Muscle of leg (tissue), 11 donors: Measurements from ENCODE around the gene ZMYM2. TPM values are rescaled to one million over a fixed set of nuclear protein-coding genes. Genes with fewer than 3 reads are reported as not detected.
A peak's percentile ranks its signal among the peaks of the same experiment; 100 is the strongest.

Source experiments
- DNase-seq: peaks from one replicate; pipeline ENCODE4 v3.0.0; 2013
- H3K27ac ChIP-seq: one replicate; pipeline ENCODE4 v1.5.1; 2013; ENCODE audit warnings: mild to moderate bottlenecking, low read length, control low read depth
- H3K27me3 ChIP-seq: one replicate; pipeline ENCODE4 v1.6.1; 2013; ENCODE audit warnings: low read length; ENCODE audit not compliant: control insufficient read depth, insufficient read depth
- H3K36me3 ChIP-seq: one replicate; pipeline ENCODE4 v1.6.1; 2013; ENCODE audit warnings: low read length; ENCODE audit not compliant: control insufficient read depth, insufficient read depth
- H3K4me1 ChIP-seq: one replicate; pipeline ENCODE4 v1.6.1; 2013; ENCODE audit warnings: low read length; ENCODE audit not compliant: control insufficient read depth, insufficient read depth
- H3K4me3 ChIP-seq: one replicate; pipeline ENCODE4 v1.5.1; 2013; ENCODE audit warnings: low read length, control low read depth
- H3K9me3 ChIP-seq: replicated peaks from 2 replicates; pipeline ENCODE4 v1.6.1; 2013; ENCODE audit warnings: low read depth, low read length; ENCODE audit not compliant: control insufficient read depth
- WGBS: methylation state at CpG from one replicate; pipeline ENCODE4 v1.1.5; 2013; ENCODE audit warnings: missing lambda C conversion rate; ENCODE audit not compliant: insufficient coverage; 5-methylcytosine and 5-hydroxymethylcytosine counted together
- polyA plus RNA-seq, 8 donors: library from polyadenylated mRNA; unstranded; fragments of 120-200 nt; gene quantifications; one replicate each; pipeline versions ENCODE4 v1.2.1 to v1.2.3, GENCODE V29; 2013; ENCODE audit warnings: inconsistent platforms in 1 of 8, low replicate concordance in 1 of 8; ENCODE audit not compliant: insufficient read length in 8 of 8, insufficient read depth in 1 of 8
- total RNA-seq: library from RNA; stranded (reverse); fragments of 120-200 nt; gene quantifications from one replicate; pipeline ENCODE4 v1.2.4, GENCODE V29; 2013

Gene ZMYM2
- total and polyA plus RNA-seq, 9 donors, result 42.8 to 90.8 (median 48.8) TPM

DNA sequence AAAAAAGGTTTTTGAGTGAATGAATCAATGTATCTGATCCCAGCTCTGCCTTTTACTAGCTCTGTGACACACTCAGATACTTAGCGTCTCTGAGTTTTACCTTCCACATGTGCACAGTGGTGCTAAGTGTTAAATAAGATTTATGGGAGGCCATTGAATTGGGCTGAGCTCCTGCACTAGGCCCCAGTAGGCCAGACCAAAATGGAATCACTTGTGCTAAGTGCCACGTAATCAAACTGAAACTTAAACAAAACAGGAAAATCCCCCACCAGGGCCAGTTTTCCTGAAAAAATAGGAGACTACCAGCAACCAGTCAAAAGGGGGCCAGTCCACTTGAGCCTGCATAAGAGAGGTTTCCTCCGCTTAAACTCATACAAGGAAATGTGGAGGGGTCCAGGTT, 161.4 kb downstream of the ZMYM2 start:
- Histone ChIP-seq H3K27me3 (peaks cover 3% of the 10 kb centered on the region), H3K4me3 (peak overlapping the region; percentile 40), H3K9me3 (no peaks in the 10 kb centered on the region), H3K4me1 (peaks cover 22% of the 10 kb centered on the region), H3K36me3 (no peaks in the 10 kb centered on the region), H3K27ac (peak overlapping the region; percentile 94)
- WGBS, result 100% methylated on average over 1 of the region's 3 CpGs
- no peak for DNase-seq

DNA sequence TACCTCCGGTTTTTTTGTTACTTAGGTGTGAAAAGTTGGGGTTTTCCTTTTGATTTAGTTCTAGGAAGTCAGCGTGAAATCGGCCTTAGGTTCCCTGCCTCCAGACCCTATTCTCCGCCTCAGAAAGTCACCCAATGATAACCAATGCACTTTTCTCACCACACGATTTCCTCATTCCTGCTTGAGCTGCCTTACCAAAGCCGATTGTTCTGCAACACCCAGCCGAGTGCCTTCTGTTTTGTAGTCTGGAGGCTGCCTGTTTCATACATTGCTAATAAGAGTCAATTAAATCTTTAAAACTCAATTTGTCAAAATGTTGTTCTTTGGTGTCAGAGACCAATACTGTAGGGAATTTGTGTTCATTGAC, 162.6 kb downstream of the ZMYM2 start:
- no peak for DNase-seq
- H3K27ac ChIP-seq, result peak overlapping the region; percentile 67
- no CpG with 5 or more reads among the region's 7 CpGs for WGBS
- H3K27me3 ChIP-seq, result peaks cover 3% of the 10 kb centered on the region
- H3K4me1 ChIP-seq, result peaks cover 22% of the 10 kb centered on the region
- H3K4me3 ChIP-seq, result peak overlapping the region; percentile 40
- no peaks in the 10 kb centered on the region for H3K9me3 ChIP-seq
- H3K36me3 ChIP-seq, result no peaks in the 10 kb centered on the region

DNA sequence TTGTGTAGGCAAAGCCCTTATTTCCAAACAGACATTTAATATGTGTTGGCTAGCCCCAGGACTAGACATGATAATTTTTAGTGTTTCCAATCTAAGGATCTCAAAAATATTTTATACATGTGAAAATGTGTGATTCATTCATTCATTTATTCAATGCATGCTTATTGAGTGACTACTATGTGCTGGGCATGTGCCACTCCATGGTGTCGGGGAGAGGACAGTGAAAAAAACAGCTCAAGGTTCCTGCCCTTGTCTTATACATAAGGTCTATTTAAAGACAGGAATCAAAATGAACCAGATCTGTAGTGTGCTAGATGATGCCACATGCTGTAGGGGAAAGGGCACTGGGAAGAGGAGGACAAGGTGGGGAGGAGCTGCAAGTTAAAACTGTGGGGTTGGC, 165.8 kb downstream of the ZMYM2 start:
- no peak overlapping the region for H3K27ac ChIP-seq
- no peaks in the 10 kb centered on the region for H3K9me3 ChIP-seq
- no peak overlapping the region for H3K4me3 ChIP-seq
- DNase-seq, result no peak
- H3K4me1 ChIP-seq, result peaks cover 31% of the 10 kb centered on the region
- no CpG with 5 or more reads among the region's 1 CpG for WGBS
- H3K27me3 ChIP-seq, result peaks cover 28% of the 10 kb centered on the region
- no peaks in the 10 kb centered on the region for H3K36me3 ChIP-seq

DNA sequence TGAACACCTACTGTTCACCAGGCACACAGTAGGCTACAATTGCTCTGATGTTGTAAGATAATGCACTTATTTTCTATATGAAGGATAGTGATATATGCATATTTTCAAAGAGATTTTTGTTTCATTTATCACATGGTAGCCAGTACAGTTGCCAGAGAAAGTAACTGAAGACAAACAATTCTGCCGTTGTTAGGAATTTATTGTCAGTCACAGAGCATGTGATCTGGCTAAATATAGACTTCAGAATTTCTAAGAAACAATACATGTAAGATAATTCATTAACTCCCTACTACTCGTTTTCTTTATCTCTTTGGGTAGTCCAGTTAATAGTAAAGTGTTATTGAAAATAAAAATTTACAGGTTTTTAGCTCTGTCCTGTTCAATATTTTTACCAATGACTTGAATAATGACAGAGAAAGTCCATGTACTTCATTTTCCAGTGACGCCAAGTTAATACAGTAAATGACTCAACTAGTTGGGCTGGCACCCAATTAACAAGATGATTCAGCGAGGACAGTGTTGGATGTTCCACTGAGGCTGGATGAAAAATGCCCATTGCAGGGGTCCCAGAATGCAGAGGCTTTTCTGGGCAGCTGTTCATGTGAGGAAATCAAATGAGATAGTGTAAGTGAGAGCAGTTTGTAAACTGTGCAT, 166.7 kb downstream of the ZMYM2 start:
- WGBS, result 49% methylated on average over 2 of the region's 4 CpGs
- no peak for DNase-seq
- no peak overlapping the region for H3K4me3 ChIP-seq
- no peak overlapping the region for H3K27ac ChIP-seq
- H3K36me3 ChIP-seq, result no peaks in the 10 kb centered on the region
- peaks cover 24% of the 10 kb centered on the region for H3K4me1 ChIP-seq
- peaks cover 31% of the 10 kb centered on the region for H3K27me3 ChIP-seq
- no peaks in the 10 kb centered on the region for H3K9me3 ChIP-seq

DNA sequence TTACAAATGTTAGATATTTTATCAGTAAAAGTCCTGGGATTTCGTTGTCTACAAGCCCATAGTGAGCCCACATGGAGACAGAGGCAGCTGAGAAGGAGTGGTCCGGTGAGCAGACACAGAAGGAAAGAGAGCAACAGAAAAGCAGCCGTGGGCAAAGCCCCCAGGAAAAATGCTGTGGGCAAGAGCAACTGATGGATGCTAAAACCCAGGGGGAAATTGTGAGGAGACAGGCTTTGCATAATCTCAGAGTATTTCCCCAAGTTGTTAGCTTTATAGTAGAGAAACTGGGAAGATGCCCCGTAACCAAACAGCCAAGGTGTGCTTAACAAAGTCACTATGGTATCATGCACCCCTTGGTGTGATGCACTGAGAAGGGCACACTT, 167.2 kb downstream of the ZMYM2 start:
- peaks cover 22% of the 10 kb centered on the region for H3K4me1 ChIP-seq
- H3K9me3 ChIP-seq, result no peaks in the 10 kb centered on the region
- no peak overlapping the region for H3K27ac ChIP-seq
- no peak overlapping the region for H3K4me3 ChIP-seq
- H3K36me3 ChIP-seq, result no peaks in the 10 kb centered on the region
- no peak for DNase-seq
- H3K27me3 ChIP-seq, result peaks cover 31% of the 10 kb centered on the region
- WGBS, result 69% methylated on average over 4 of the region's 4 CpGs

DNA sequence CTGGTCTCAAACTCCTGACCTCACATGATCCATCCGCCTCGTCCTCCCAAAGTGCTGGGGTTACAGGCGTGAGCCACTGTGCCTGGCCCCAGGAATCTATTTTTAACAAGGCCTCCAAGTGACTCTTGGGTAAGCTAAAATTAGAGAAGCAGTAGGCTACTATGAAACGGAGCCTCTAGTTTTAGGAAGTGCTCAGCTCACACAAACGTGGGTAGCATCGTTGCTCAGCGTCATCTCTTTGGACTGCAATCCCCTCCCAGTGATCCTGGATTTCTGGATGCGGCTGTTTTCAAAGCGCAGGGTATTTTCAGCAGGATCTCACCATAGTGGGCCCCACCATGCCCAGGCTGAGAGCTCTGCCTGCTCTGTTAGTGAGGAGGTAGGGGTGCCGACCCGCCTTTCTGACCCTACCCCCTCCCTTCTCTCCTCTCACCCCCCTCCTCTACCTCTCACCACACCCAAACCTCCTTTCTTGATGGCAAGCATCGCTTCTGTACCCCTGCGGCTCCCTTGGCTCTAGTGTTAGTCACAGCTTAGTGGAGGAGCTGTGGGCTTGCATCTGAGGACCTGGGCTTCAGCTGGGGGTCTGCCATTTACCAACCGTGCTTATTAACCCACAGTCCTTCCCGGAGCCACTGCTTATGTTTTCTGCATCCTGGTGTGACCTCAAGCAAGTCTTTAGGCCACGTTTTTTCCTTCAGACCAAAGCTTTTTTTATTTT, 168.2 kb downstream of the ZMYM2 start:
- Histone ChIP-seq H3K27me3 (peaks cover 37% of the 10 kb centered on the region), H3K27ac (peak overlapping the region; percentile 62), H3K9me3 (no peaks in the 10 kb centered on the region), H3K4me1 (peaks cover 20% of the 10 kb centered on the region), H3K4me3 (no peak overlapping the region), H3K36me3 (no peaks in the 10 kb centered on the region)
- 38% methylated on average over 6 of the region's 16 CpGs for WGBS
- DNase-seq, result peak; percentile 49

DNA sequence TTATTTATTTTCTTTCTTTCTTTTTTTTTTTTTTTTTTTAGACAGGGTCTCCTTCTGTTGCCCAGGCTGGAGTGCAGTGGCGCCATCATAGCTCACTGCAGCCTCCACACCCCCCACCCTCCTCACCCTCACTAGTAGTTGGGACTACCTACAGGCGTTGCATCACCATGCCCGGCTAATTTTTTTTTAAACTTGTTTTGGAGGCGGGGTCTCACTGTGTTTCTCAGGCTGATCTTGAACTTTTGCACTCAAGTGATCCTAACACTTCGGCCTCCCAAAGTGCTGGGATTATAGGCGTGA, 168.7 kb downstream of the ZMYM2 start:
- peaks cover 42% of the 10 kb centered on the region for H3K27me3 ChIP-seq
- DNase-seq, result no peak
- peaks cover 20% of the 10 kb centered on the region for H3K4me1 ChIP-seq
- H3K9me3 ChIP-seq, result no peaks in the 10 kb centered on the region
- 0% methylated on average over 2 of the region's 6 CpGs for WGBS
- no peaks in the 10 kb centered on the region for H3K36me3 ChIP-seq
- peak overlapping the region; percentile 61 for H3K4me3 ChIP-seq
- peak overlapping the region; percentile 82 for H3K27ac ChIP-seq

DNA sequence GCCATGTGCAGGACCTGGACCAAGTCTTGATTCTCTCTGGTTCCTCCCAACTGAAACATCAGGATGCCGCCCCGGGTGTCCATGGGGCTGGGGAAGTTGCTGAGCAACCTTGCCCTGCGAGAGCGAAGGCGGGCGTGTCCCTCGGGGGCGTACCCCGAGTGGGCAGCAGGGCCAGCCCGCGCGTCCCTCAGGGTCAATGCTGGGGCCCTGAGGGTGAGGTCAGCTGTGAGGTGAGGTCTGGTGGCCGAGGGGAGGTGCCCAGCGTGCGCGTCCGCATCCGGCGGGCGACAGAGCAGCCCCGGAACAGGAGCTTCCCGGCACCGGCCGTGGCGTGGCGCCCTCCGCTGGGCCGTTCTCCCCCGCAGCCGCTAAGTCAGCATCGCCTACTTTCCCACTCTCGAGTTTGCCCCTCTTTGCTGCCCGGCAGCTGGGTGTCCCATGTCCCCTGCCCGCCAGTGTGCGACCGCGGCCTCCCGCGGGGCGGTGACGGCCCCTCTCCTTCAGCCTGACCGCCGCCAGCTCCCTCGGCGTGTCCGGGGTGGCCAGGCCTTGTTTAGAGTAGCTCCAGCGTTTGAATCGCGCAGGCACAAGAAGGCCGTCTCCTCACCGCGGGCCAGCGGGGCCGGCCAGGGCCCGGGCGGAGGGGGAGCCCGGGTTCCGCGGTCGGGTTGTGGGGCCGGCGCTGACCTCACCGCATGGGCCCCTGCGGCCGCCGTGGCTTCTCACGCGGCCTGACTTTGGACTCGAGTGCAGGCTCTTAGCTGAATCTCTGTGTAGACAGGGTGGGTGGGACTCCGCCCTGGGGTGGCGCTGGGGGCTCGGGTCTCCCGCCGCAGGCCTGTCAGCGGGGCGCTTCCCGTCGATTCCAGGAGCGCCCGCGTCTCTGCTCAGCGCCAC, 169.3 kb downstream of the ZMYM2 start:
- Histone ChIP-seq H3K9me3 (no peaks in the 10 kb centered on the region), H3K27me3 (peaks cover 43% of the 10 kb centered on the region), H3K27ac (peak overlapping the region; percentile 82), H3K4me3 (peak overlapping the region; percentile 61), H3K4me1 (peaks cover 20% of the 10 kb centered on the region), H3K36me3 (no peaks in the 10 kb centered on the region)
- WGBS, result under 1% methylated on average over 77 of the region's 82 CpGs
- DNase-seq, result peak; percentile 77

DNA sequence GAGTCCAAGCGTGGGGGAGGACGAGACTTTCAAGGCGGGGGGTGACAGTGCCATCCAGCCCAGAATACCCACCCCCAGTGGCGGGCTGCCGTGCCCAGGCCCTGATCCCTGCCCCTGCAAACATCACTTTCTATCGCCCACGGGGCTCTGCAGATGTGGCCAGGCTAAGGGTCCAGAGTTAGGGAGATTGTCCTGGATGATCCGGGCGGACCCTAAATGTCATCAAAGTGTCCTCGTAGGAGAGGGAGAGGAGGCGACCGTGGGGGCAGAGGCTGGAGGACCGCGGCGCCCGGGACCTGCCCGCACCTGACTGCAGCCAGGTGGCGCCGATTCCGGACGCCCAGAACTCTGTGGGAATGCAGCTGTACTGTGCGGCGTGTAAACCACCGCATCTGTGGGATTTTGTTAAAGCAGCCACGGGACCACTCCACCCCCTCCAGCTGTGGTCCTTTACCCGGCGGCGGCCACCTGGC, 170.0 kb downstream of the ZMYM2 start:
- Histone ChIP-seq H3K27ac (peak overlapping the region; percentile 82), H3K36me3 (no peaks in the 10 kb centered on the region), H3K27me3 (peaks cover 46% of the 10 kb centered on the region), H3K4me1 (peaks cover 20% of the 10 kb centered on the region), H3K9me3 (no peaks in the 10 kb centered on the region), H3K4me3 (peak overlapping the region; percentile 61)
- peak; percentile 33 for DNase-seq
- under 1% methylated on average over 22 of the region's 28 CpGs for WGBS

DNA sequence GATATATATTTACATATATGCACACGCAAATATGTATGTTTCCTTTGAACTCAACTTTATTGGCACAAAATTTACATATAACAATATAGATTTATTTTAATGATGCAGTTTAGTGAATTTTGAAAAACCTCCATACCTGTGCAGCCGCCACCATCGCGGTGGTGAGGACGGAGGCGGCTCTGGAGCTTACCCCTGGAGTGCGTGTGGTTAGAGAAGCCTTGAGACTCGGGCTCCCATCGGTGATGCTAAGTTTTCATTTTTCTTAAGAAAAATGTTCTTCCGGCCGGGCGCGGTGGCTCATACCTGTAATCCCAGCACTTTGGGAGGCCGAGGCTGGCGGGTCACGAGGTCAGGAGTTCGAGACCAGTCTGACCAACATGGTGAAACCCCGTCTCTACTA, 170.5 kb downstream of the ZMYM2 start:
- WGBS, result 74% methylated on average over 16 of the region's 18 CpGs
- H3K27ac ChIP-seq, result no peak overlapping the region

More for the DNA sequence above, 170.5 kb downstream of the ZMYM2 start:
- Histone ChIP-seq H3K36me3 (no peaks in the 10 kb centered on the region), H3K4me1 (peaks cover 20% of the 10 kb centered on the region), H3K4me3 (no peak overlapping the region), H3K9me3 (no peaks in the 10 kb centered on the region), H3K27me3 (peaks cover 46% of the 10 kb centered on the region)
- no peak for DNase-seq
